ENCODE results near the gene PTPRJ. TPM values are rescaled to one million over a fixed set of nuclear protein-coding genes. Genes with fewer than 3 reads are reported as not detected.

Gene PTPRJ
- total RNA-seq, 1 experiment from 2014 or later, result 0.30 TPM

GRCh38 chr11:48052183-48053044 lies 72.1 kb downstream of the PTPRJ start:
- ChIA-PET CTCF (no interaction called here), POLR2A (no interaction called here)
- Mint-ChIP-seq H3K4me3 (ENCODE audit: unreplicated experiment) (no peak overlapping the region), H3K9me3 (ENCODE audit: unreplicated experiment) (no peaks in the 10 kb centered on the region), H3K36me3 (ENCODE audit: insufficient read depth, unreplicated experiment) (no peaks in the 10 kb centered on the region), H3K27me3 (ENCODE audit: insufficient read depth, unreplicated experiment) (no peaks in the 10 kb centered on the region), H3K27ac (ENCODE audit: low read depth, unreplicated experiment) (no peak overlapping the region), H3K4me1 (ENCODE audit: insufficient read depth, unreplicated experiment) (no peaks in the 10 kb centered on the region)
- DNase-seq (ENCODE audit: unreplicated experiment), result no peak
- BruUV-seq (replicated peaks), result no TSS peak
- intact Hi-C loops (cut with micrococcal nuclease), result no loop called here
- no peak for TF ChIP-seq CTCF (IDR thresholded peaks at IDR 0.05; ENCODE audit: unreplicated experiment)

- Mint-ChIP-seq H3K4me1 (ENCODE audit: insufficient read depth, unreplicated experiment) (no peaks in the 10 kb centered on the region), H3K27ac (ENCODE audit: low read depth, unreplicated experiment) (no peak overlapping the region), H3K27me3 (ENCODE audit: insufficient read depth, unreplicated experiment) (no peaks in the 10 kb centered on the region), H3K4me3 (ENCODE audit: unreplicated experiment) (no peak overlapping the region), H3K9me3 (ENCODE audit: unreplicated experiment) (no peaks in the 10 kb centered on the region), H3K36me3 (ENCODE audit: insufficient read depth, unreplicated experiment) (no peaks in the 10 kb centered on the region)
- intact Hi-C loops (cut with micrococcal nuclease), result no loop called here
- no TSS peak for BruUV-seq (replicated peaks)
- POLR2A ChIA-PET, result interaction anchor here (0.8 kb wide), 1 partner anchor 32 kb away, joined by 4 read pairs; no protein-coding TSS in a partner anchor
- CTCF ChIA-PET, result interaction anchor here (1.5 kb wide), 1 partner anchor 54 kb away, joined by 3 read pairs; no protein-coding TSS in a partner anchor
- DNase-seq (ENCODE audit: unreplicated experiment), result no peak
- no peak for TF ChIP-seq CTCF (IDR thresholded peaks at IDR 0.05; ENCODE audit: unreplicated experiment)
Observed at GRCh38 chr11:48054994-48055291, 74.6 kb downstream of the PTPRJ start.

GRCh38 chr11:48055292-48056132 lies 75.2 kb downstream of the PTPRJ start:
- Mint-ChIP-seq H3K9me3 (ENCODE audit: unreplicated experiment) (no peaks in the 10 kb centered on the region), H3K27ac (ENCODE audit: low read depth, unreplicated experiment) (no peak overlapping the region), H3K4me1 (ENCODE audit: insufficient read depth, unreplicated experiment) (no peaks in the 10 kb centered on the region), H3K27me3 (ENCODE audit: insufficient read depth, unreplicated experiment) (no peaks in the 10 kb centered on the region), H3K4me3 (ENCODE audit: unreplicated experiment) (no peak overlapping the region), H3K36me3 (ENCODE audit: insufficient read depth, unreplicated experiment) (no peaks in the 10 kb centered on the region)
- intact Hi-C loops (cut with micrococcal nuclease), result no loop called here
- no TSS peak for BruUV-seq (replicated peaks)
- ChIA-PET CTCF (interaction anchor here (1.5 kb wide), 1 partner anchor 53 kb away, joined by 3 read pairs; no protein-coding TSS in a partner anchor), POLR2A (interaction anchor here (0.8 kb wide), 1 partner anchor 32 kb away, joined by 4 read pairs; no protein-coding TSS in a partner anchor)
- TF ChIP-seq CTCF (IDR thresholded peaks at IDR 0.05; ENCODE audit: unreplicated experiment), result no peak
- DNase-seq (ENCODE audit: unreplicated experiment), result no peak

All from MCF 10A (cell line).